GM19397 (cell line): ENCODE measurements around the gene NLK.
"Not testable (repeated sequence)": the region's sequence is repeated elsewhere in the genome, so short reads cannot be mapped to it uniquely, and the experiment has no call there.

ENCODE experiments used
- ATAC-seq: cut with Tn5 transposase; IDR thresholded peaks from one replicate; pipeline ENCODE4 v1.9.1; 2021; ENCODE audit warnings: mild to moderate bottlenecking, moderate library complexity; ENCODE audit not compliant: unreplicated experiment

NLK gene

GRCh38 chr17:28145348-28145747 is 102.9 kb downstream of the NLK start:
- no peak for ATAC-seq

DNA sequence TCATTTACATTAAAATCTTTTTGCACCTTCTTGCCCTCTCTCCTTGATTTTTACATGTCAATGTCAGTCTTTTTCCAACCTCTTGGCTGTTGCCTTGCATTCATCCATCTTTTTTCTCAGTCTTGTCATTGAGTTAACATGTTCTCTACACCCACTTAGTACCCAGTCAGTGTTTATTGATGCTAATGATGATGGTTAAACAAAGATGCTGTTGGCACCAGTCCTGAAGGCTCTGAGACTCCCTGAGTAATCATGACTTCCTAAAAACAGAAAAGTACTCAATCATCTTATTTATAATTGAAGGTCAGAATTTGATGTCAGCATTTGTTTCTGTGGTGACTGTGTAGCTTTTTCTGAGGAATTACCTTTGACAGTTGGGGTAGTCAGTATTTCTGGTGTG is 104.5 kb downstream of the NLK start:
- no peak for ATAC-seq

GRCh38 chr17:28151001-28151400 is 108.5 kb downstream of the NLK start:
- ATAC-seq: no peak

DNA sequence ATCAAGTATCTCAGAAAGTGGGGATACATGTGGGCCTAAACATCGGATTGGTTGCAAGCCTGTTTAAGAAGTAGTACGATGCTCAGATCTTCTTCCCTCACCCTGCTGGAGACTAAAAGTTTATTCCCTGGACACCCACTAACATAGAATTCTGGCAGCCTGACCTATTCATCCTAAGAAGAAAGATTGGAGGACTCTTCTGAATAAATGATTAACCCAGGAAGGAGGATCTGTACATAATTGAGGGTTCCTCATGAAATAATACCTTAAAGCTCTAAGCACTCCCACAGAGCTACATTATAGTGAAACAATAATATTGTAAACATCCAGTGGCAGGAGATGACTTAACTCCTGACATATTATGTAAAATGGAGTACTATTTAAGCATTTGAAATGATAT is 111.7 kb downstream of the NLK start:
- no peak for ATAC-seq

DNA sequence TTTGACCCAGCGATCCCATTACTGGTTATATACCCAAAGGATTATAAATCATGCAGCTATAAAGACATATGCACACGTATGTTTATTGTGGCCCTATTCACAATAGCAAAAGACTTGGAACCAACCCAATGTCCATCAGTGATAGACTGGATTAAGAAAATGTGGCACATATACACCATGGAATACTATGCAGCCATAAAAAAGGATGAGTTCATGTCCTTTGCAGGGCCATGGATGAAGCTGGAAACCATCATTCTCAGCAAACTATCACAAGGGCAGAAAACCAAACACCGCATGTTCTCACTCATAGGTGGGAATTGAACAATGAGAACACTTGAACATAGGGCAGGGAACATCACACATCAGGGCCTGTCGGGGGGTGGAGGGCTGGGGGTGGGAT is 112.9 kb downstream of the NLK start:
- not testable (repeated sequence) for ATAC-seq

DNA sequence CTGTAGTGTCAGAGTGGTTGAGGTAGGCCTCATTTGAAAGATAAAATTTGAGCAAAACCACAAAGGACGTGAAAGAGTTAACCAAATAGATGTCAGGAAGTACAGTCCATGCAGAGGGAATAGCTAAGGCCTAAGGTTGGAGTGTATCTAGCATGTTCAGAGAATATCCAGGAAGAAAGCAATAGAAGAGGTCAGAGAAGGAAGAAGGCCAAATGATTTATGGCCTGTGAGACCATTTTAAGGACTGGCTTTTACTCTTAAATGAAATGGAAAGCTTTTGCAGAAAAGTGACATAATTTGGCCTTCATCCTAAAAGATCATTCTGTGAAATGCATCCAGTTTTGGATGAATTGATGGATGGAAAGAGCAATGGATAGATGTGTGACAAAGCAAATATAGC is 116.5 kb downstream of the NLK start:
- ATAC-seq: no peak

DNA sequence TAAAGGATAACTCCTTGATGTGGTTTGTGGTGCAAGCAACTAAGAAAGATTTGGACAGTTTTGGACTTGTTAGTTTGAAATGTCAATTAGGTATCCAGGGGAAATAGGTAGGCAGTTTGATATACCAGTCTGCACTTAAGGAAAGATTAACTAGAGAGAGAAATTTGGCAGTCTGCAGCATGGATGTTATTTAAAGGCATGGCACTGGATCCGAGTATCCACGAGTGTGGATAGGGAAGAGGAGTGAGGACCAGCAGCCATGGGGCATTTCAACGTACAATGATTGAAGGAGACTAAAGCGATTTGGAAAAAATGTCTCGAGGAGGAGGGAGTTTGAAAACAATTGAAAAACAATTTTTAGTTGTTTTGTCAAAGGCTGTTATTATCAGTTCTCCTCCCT is 117.4 kb downstream of the NLK start:
- no peak for ATAC-seq

DNA sequence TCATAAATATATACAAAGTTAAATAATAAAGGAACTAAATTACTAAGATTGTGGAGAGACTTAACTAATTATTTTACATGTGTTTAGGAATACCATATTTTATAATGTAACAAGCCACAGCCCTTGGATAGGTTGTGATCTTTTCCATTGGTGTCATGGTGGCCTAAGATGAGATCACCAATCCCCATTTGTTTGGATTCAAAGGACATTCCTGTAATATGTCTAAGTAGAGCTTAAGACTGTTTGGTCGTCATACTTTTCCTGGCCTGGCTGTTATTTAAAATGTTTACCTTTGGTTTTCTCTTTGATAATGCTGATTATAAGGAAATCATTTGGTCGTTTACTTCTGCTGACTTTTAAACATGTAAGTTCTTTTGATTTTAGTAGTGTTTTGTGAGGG is 118.1 kb downstream of the NLK start:
- ATAC-seq: no peak

DNA sequence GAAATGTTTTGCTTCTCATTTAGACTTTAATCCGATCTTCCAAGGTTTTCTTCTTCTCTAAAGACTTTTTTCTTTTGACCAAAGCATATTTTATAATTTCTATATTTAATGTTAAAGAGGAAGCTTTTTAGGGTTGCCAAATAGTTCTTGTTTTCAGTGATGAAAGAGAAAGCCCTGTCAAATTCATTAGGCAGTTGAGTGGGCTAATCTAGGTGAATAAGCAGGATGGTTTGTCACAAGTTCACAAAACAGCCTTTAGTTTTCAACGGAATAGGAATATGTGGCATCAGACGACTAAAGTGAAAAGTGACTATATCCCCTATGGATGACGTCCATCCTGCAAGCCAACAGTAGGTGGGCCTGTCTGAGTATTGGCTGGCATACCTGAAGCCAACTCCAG is 118.8 kb downstream of the NLK start:
- no peak for ATAC-seq

DNA sequence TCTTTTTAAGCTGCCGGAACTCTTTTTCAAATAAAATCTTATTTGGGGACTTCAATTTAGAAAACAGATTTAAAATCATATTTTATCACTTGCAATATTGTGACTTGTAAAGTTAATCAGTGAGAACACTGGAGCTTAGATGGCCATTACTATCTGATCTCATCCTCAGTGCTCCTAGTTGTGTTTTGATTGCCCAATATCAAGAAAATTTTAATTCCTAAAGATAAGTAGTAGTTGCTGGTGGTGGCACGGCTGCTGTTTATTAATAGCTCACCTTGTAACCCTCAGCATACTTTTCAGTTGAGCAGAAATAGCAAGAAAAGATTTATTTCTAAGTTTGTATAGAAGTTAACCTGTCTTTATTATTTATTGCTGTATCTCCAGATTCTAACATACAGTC is 124.0 kb downstream of the NLK start:
- ATAC-seq: no peak

GRCh38 chr17:28169621-28170349 is 127.3 kb downstream of the NLK start:
- ATAC-seq: no peak

- no peak for ATAC-seq
Measured at GRCh38 chr17:28170771-28171170, 128.3 kb downstream of the NLK start.

- ATAC-seq: no peak
Measured at GRCh38 chr17:28173031-28173561, 130.6 kb downstream of the NLK start.

DNA sequence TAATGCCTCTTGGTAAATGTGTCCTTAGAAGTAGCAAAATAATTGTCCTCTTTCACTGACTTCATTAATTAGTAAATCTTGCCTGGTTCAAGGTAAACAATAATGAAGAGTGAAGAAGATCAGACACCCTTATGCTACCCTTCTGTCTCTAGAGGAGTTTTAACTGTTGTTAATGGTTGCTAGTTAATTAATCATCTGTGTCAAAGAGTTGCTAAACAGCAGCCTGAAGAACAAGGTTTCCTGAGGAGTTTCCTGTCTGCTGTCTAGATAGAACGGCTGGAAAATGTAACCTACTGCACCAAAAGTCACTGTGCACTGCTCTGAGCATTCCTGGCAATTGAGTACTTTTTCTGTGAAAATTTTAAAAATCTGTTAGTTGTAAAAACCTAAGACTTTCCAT is 131.3 kb downstream of the NLK start:
- no peak for ATAC-seq

DNA sequence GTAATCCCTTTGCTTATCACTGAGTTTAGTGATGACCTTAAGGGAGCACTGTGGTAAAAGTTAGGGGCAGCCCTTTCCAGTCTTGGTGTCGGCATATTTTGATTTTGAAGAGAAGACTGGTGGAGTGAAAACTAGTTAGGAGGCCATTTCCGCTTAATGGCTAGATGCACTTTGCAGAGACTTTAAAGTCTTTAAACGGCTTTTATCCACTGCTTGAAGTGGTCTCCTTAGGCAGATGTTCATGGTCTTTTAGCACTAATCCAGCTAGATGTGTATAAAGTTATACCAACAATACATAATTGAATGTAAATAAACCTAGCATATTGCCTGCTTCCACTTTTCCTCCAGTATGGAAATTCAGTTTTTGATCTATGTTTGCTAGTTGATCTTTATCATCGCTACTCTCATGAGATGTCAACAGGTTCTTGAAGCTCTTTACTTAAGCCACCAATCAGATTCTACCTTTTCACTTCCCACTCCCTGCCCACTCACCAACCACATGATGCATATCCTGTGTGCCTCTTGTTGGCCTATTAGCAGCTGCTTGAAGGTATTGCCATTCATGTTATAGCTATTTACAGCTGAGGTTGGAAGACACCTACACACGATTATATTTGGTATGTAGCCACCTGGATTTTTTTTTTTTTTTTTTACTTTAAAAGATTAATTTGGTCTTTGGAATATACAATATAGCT is 132.0 kb downstream of the NLK start:
- no peak for ATAC-seq

GRCh38 chr17:28177351-28177750 is 134.9 kb downstream of the NLK start:
- no peak for ATAC-seq

GRCh38 chr17:28178800-28179199 is 136.3 kb downstream of the NLK start:
- no peak for ATAC-seq

- no peak for ATAC-seq
Measured at GRCh38 chr17:28180449-28180848, 138.0 kb downstream of the NLK start.

DNA sequence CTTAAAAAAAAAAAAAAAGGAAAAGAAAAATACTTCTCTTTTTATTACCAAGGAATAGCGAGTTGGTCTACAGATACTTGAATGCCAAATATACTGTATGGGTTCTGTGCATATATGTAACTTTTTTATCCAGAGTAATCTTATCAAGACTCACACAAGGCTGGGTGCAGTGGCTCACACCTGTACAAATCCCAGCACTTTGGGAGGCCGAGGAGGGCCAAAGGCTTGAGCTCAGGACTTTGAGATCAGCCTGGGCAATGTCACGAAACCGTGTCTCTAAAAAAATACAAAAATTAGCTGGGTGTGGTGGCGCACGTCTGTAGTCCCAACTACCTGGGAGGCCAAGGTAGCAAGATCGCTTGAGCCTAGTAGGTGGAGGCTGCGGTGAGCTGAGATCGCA is 139.1 kb downstream of the NLK start:
- no peak for ATAC-seq

DNA sequence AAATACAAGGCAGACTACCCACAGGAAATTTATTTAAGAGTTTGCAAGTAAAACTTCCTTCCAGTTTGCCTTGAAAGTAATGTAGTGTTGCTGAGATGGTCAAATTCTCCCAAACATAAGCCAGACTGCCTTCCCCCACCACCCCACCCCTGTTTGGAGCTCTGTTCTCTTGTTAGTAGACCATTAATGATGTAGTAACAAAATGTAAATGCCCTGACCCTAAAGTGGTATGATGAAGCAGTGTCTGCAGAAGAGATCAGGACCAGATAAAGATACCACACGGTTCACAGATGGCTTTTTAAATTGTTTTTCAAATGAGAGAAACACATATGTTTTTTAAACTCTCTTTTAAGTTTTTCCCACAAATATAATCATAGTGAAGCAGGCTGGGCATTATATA is 140.1 kb downstream of the NLK start:
- no peak for ATAC-seq

GRCh38 chr17:28185658-28186057 is 143.2 kb downstream of the NLK start:
- ATAC-seq: no peak

GRCh38 chr17:28186472-28186871 is 144.0 kb downstream of the NLK start:
- ATAC-seq: not testable (repeated sequence)
